Endometrium (tissue), 2 donors: ENCODE data around the gene MPI.
"Not testable (repeated sequence)": the region's sequence is repeated elsewhere in the genome, so short reads cannot be mapped to it uniquely, and the experiment has no call there.

ENCODE experiments used
- FAIRE-seq: peaks from 2 replicates; lab custom pipeline; 2012; peaks lifted over from hg19 to GRCh38; lab: Jason Lieb, UNC
- donor health status: control.
- donor health status: control.

The MPI gene

DNA sequence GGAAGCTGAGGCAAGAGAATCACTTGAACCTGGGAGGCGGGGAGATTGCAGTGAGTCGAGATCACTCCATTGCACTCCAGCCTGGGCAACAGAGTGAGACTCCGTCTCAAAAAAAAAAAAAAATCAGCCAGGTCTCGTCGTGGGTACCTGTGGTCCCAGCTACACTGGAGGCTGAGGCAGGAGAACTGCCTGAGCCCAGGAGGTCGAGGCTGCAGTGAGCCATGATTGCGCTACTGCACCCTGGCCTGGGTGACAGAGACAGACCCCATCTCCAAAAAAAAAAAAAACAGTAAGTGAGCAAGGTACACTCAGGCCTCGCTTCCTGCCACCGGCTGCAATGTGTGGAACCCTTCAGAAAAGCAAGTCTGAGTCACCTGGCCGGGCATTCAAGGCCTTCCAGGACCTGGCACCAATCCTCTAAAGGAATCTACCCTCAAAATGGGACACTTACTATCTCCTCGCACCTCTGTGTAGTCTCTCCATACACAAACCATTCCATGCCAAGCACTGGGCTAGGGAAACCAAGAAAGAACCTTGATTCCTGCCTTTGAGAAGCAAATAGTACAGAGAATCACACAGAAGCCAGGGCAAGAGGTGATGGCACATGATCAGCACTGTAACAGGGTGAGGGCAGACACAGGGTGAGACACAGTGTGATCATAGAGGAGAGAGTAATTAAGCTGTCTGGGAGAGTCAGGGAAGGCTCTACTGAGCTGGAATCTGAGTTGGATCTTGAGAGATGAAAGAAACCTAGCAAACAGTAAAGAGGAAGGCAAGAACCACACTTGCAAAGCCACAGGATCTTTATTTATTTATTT is 26.4 kb upstream of the MPI start:
- FAIRE-seq, result no peak

DNA sequence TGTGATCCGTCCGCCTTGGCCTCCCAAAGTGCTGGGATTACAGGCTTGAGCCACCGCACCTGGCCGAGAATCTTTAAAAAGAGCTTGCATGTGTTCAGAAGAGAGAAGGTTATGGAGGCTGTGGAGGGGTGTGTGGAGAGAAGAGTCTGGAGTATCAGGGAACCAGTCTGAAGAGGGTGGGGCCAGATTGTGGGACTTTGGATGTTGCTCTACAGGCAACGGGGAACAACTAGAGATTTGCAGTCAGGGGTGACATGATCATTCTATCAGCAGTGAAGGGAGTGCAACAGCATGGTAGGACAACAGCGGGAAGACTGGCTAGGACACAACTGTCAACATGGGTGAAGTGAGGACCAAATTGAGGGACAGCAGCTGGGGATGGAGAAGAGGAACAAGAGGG is 25.5 kb upstream of the MPI start:
- FAIRE-seq, result no peak

DNA sequence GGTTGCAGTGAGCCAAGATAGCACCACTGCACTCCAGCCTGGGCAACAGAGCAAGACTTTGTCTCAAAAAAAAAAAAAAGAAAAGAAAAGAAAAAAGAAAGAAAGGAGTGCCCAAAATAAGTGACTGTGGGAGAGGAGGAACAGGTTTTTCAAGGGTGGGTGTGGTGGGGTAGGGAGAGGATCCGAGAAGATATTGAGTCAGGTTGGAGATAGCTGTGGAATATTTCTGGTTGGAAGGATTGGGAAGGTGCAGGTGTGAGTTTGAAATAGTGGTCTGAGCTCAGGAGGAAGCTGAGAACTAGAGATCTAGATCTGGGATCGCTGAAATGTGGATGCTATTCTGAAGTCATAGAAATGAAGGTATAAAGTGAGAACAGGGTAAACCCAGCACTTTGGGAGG is 24.5 kb upstream of the MPI start:
- no peak for FAIRE-seq

DNA sequence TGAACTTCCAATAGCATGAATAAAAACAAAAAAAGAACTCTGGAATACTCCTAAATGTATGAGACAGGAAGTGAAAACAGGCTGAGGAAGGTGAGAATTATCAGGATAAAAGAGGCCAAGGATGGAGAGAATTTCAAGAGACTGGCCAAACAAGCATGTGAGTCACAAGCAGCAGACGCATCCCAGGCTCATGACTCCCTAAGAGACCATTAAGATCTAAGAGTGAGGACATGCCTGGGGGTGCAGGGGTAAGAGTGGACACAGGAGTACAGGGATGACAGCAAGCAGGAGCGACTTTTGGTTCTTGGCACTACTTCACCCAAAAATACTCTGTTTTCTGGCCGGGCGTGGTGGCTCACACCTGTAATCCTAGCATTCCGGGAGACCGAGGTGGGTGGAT is 23.8 kb upstream of the MPI start:
- no peak for FAIRE-seq

DNA sequence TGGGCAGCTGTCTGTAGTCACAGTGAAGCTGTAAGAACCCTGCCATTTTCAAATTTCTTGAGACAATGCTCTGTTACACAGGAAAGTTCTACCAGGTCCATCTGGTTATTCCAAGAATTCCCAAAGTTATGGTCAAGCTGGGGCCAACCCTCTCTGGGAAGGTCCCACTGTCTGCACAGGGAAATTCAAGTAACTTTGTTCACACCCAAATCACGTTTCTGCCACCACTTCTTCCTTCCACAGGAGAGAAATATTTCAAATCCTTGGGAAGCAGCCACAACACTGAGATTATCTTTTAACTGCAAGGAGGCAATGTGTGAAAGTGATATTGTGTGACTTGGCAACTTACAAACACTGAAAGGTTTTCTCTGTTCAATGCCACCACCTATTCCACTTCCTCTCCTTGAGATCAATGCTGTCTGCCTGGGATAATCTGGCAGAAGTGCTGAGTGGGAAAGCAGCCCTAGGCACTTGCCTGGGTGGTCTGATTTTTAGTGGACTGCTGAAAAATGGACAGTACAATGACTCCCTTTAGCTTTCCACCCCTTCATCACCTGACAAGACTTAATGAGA is 22.3 kb upstream of the MPI start:
- FAIRE-seq, result no peak

DNA sequence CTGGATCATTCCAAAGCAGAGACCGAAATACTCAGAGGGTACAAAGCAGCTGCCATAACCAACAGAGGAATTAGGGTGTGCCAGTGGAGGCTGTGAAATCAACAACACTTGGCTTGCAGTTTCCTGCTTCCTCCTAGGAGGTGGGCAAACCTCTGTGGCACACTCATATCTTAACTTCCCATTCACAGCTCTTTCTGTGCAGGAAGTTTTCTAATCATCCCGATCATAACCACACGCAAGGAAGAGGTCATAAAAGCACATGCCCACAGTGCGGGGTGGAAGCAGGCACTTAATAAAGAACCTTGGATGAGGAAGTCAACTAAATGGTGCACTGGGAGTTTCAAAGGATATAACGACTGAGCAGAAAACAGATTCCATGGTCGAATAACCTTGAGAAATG is 21.8 kb upstream of the MPI start:
- FAIRE-seq, result no peak

DNA sequence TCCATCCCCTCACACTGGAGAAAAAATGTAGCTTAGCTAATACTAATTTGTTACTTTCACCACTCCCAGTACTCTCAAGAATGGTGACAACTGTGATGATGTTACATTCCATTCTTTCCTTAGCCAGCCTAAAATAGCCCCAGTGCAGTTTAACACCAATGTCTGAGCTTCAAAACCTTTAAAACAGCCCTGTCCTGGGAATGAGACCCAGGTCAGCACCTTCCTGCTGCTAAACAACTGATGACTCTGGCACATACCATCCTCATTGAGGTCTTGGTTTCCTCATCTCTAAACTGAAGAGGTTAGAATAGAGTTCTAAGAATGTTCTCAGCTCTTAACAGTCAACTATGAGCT is 20.5 kb upstream of the MPI start:
- FAIRE-seq, result no peak

DNA sequence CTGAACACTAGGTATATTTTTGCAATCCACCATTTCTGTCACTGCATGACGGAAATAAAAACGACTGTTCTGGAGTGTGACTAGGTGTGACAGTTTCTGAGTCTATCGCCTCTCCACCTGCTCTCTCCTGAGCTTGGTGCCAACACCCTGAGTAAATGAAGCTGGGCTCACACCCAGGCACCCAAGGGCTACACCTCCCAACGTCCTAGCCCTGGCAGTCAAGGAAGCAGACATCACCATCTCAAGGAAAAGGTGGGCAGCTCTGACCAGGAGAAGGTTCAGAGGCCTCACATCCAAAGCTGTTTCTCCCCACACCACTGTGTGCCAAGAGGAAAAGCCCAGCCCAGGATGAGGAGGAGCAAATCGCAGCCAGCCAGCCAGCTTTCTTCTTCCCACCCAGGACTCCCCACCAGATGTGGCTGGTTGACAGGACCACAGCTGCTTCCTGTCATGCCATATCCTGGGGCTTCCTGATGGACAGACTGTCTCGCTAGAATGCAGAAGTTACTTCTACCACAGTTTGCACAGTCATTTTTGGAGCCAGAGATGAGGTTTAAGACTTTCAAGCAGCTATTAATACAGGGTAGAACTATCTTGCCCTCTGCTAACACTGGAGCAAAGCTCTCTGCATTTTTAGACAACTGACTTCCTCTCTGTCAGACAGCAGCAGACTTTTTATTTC is 20.0 kb upstream of the MPI start:
- FAIRE-seq, result no peak

DNA sequence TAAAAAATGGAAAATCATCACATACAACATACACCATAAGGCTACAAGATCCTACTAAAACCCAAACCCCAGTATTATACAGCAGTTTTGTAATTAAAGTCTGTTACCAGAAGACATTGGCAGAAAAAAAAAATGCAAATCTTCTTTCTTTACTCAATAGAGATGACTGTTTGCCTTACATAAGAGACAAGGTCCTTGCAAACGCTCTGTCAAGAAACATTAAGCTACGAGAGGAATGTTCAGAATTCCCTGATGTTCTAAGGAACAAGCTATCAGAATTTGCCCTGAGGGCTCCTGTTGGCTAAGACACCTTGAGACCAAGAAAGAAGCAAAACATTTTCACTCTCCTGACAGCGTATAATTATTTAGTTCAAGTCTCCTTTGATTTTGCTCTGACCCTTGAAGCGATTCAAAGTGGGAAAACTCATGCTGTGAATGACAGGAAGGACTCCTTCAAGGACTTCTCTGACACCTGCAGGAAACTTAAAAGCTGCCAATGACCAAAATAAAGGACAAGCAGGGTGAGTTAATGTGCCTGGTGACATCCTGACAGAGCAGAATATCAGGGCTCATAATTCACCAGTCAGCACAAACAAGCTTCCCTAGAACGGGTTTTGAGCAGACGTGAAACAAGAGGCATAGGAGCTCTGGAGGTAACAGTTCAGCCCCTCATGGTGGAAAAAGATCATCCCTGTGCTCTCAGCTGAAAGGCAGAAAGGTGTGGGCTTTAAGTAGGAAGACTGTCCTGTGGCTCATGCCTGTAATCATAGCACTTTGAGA is 19.2 kb upstream of the MPI start:
- FAIRE-seq, result no peak

DNA sequence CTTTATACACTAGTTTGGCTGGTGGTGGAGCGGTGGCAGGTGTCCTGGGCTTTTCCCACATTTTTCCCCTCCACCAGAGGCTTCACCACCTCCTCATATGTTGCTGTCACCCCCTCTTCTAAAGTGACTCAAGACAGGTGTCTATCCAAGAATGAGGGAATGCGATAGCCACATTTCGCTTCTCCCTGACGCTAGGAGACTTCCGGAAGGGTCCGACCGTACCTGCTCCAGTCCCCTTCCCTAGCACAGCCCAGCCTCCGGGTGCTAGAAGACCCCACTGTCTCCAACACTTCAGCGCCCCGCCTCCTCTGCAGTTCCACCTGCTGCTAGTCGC is 17.2 kb upstream of the MPI start:
- no peak for FAIRE-seq

DNA sequence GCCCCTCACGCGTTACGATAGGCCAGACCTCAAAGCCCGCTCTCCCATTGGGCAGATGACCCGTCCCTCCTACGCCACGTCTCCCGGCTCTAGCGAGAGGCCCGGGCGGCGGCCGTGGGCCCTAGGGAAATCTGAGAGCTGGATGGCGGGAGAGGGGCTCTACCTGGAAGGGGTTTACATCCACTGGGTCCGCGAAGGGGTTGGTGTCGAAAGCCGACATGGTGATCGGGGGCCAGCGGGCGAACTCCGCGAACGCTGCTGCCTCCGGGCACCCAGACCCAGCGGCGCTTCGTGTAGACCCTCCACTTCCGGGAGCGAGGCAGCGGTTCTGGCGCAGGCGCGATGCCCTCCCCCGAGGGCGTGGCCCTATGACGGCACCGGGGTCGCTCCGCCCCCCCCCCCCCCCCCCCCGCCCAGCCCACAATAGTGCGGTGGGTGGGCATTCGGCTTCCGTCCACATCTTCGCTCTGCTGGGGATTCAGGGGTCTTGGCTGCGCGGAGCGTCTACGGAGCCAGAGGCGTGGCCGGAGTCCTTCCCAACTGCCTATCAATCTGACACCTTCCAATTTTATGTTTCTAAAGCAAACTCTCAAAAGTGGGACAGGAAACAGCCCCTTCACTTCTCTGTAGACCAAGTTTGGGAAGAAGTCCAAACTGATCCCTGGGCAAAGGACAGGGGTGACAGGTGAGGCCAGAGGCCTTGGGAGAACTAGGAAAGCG is 16.6 kb upstream of the MPI start, which contains the start of gene SCAMP2:
SCAMP2 (minus strand) TSS at position 330 of the 720 bp plus-strand sequence; CDS start at position 220, 110 bp downstream.
- no peak for FAIRE-seq

DNA sequence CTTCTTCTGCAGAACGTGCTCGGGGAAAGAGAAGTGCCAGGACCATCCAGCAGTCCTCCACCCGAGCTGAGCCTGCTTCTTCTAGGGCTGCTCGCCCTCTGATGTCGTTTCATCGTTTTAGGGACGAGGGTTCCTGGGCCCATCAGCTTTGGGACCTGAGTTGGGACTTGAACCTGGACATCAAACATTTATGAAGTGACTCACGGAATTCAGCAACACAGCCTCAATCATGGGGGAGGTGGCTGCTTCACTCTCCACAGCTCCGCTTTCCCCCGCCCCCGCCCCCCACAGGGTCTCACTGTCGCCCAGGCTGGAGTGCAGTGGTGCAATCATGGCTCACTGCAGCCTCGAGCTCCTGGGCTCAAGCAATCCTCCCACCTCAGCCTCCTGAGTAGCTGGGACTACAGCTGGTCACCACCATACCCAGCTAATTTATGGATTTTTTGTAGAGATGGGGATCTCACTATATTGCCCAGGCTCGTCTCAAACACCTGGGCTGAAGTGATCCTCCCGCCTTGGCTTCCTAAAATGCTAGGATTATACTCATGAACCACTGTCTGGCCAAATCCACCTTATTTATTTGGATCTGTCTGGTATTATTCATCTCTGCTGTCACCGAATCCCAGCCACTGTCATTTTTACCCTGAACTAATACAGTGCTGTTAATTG is 16.0 kb upstream of the MPI start:
- no peak for FAIRE-seq

DNA sequence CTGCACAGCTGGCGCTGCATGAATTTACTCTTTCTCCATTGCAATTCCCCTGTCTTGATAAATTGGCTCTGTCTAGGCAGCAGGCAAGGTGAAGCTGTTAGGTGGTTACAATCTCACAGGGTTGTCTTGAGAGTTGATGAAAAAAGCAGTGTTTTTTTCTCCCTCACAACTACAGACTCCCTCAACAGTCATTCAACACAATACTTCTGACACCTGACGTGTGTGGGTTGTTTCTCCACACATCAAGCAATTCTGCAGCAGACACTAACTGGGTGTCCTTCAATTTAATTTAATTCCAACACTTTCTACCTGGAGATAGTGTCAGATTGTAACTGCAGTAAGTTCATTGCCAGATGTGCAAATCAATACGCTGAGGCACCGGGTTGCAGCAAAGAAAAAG is 11.6 kb upstream of the MPI start:
- FAIRE-seq, result no peak

DNA sequence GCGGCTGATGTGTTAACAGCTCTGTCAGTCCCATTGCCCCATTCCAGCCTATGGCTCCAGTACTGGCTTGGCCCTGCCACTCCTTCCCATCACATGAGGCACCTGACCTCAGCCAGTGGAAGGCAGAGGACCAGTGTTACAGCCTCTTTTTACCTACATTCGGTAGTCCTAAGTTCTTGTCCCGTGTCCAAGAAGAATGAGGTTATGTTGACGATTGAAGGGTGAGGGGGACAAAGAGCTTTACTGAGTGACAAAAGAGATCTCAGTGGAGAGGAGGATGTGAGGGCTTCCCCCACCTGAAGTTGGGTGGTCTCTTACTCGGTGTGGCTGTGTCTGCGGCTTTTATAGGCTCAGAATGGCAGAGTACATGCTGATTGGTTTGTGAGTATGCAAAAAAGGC is 7.3 kb upstream of the MPI start:
- no peak for FAIRE-seq

DNA sequence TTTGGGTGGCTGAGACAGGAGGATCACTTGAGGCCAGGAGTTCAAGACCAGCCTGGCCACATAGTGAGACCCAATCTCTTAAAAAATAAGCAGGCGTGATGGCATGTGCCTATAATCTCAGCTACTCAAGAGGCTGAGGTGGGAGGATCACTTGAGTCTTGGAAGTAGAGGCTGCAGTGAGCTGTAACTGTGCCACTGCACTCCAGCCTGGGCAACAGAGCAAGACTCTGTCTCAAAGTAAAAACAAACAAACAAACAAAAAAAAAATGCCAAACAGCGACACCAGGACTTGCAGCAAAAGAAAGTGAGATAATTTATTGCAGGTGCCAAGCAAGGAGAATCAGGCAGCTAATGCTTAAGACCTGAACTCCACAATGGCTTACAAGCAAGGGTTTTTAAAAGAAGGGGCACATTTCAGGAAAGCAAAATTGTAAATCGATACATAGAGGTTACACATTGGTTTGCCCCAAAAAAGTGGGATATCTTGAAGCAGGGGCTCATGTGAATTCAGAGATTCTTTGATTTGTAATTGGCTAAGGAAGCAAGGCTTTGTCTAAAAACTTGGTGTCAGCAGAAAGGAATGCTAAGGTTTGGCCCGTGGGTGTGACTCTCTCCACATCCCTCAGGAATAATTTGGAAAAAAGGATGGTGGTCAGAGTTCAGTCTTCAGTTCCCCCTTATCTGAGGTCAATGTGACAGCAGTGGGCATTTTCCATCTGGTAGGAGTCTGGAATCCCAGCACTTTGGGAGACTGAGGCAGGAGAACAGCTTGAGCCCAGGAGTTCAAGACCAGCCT is 5.2 kb upstream of the MPI start:
- FAIRE-seq, result no peak

DNA sequence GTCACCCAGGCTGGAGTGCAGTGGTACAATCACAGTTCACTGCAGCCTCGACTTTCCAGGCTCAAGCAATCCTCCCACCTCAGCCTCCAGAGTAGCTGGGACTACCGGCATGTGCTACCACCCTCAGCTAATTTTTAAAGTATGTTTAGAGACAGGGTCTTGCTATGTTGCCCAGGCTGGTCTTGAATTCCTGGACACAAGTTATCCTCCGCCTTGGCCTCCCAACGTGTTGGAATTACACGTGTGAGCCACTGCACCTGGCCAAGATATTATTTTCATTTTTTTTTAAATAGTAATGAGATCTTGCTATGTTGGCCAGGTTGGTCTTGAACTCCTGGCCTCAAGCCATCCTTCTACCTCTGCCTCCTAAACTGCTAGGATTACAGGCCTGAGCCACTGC is 4.4 kb upstream of the MPI start:
- no peak for FAIRE-seq

DNA sequence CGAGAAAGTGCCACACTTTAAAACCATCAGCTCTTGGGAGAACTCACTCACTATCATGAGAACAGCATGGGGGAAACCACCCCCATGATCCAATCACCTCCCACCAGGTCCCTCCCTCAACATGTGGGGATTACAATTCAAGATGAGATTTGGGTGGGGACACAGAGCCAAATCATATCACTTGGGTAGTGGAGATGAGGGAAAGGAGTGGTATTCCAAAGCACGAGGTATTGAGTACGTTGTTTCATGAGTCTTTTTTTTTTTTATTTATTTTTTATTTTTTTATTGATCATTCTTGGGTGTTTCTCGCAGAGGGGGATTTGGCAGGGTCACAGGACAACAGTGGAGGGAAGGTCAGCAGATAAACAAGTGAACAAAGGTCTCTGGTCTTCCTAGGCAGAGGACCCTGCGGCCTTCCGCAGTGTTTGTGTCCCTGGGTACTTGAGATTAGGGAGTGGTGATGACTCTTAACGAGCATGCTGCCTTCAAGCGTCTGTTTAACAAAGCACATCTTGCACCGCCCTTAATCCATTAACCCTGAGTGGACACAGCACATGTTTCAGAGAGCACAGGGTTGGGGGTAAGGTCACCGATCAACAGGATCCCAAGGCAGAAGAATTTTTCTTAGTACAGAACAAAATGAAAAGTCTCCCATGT is 2.2 kb upstream of the MPI start:
- not testable (repeated sequence) for FAIRE-seq

DNA sequence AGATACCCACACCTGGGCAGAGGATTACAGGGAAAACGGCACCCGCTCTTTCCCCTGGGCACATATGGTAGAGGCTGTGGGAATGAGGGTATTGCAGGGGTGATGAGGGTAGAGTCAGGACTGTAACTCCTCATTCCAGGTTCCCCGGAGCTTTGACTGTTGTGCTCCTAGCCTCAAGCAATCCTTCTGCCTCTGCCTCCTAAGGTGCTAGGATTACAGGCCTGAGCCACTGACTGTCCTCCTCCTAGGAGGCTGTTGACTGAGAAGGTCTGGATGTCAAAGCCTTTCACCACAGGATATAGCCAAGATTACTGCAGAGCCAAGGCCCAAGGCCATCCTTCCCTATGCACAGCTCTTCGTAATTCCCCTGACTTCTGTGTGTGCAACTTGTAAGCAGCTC is 1.1 kb upstream of the MPI start:
- no peak for FAIRE-seq

DNA sequence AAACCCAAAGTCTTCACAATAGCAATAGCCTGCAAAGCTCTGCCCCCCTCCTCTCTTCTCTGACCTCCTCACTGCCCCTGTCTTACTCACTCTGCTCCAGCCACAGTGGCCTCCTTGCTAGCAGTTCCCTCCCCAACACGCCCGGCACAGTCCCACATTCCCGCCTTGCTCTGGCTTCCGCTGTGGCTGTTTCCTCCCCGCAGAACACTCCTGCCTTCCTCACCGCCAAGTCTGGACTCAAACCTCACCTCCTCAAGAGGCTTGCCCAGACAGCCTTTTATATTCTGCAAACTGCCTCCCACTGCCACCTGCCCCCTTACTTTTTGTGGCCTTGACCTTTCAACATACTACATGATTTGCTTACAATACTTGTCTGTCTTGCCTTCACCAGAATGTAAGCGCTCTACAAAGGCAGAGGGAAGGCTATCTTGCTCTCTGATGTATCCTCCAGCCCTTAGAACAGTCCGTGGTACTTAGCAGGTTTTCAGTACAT is 406 bp upstream of the MPI start:
- no peak for FAIRE-seq

DNA sequence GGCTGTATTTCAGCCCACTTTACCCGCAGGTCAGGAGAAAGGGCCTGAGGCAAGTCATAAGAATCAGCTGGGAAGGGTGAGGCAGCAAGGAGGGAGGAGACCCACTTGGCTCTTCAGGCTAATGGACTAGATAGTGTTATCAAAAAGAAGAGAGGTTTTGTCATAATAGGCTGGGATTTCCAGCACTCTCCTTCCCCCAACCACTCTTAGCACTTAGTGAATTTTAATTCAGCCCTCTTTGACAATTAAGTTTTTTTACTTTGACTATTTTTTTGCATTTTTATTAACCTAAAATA is 771 bp downstream of the MPI start:
- no peak for FAIRE-seq
